Caki2 (cell line): ENCODE results near the gene PRKCH. TPM values are rescaled to one million over a fixed set of nuclear protein-coding genes. Genes with fewer than 3 reads are reported as not detected.
A peak's percentile ranks its signal among the peaks of the same experiment; 100 is the strongest.
"Not testable (repeated sequence)": the region's sequence is repeated elsewhere in the genome, so short reads cannot be mapped to it uniquely, and the experiment has no call there.

Source experiments
- DNase-seq: peaks from one replicate; pipeline ENCODE4 v3.0.0-alpha.2; 2015; ENCODE audit warnings: low read depth
- in situ Hi-C: cut with HindIII; loops from 2 replicates; pipeline ENCODE4 v1.10.0; 2016; ENCODE audit warnings: low sequenced_read_pairs, low pct_unique_long_range_greater_than_20kb, mixed read lengths
- total RNA-seq: library from RNA; depleted of rRNA; stranded (reverse); fragments of >200 nt; shearing (Covaris generic); gene quantifications from 2 replicates; pipeline ENCODE4 v1.2.3, GENCODE V29; 2014; ENCODE audit warnings: low replicate concordance

The PRKCH gene
- total RNA-seq, 1 experiment from 2014 or later: 1.6 TPM

DNA sequence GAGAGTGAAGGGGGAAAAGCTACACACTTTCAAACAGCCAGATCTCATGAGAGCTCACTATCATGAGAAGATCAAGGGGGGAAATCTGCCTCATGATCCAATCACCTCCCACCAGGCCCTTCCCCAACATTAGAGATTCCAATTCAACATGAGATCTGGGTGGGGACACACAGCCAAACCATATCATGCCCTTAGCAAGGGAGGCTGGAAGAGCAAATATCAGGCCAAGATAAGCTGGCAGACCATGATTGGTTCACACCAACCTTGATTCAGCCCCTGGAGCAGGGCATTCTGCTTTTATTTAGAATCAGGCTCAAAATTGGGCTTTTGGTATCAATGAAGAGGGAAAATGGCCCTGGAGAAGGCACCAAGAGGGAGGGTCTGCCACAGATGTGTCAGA is 137.4 kb downstream of the PRKCH start:
- in situ Hi-C loops: no loop called here
- no peak for DNase-seq

- DNase-seq: no peak
- in situ Hi-C loops: no loop called here
These were observed 137.8 kb downstream of the PRKCH start for GRCh38 chr14:61459229-61459628.

GRCh38 chr14:61460063-61460462 is 138.7 kb downstream of the PRKCH start:
- DNase-seq: no peak
- in situ Hi-C loops: no loop called here

DNA sequence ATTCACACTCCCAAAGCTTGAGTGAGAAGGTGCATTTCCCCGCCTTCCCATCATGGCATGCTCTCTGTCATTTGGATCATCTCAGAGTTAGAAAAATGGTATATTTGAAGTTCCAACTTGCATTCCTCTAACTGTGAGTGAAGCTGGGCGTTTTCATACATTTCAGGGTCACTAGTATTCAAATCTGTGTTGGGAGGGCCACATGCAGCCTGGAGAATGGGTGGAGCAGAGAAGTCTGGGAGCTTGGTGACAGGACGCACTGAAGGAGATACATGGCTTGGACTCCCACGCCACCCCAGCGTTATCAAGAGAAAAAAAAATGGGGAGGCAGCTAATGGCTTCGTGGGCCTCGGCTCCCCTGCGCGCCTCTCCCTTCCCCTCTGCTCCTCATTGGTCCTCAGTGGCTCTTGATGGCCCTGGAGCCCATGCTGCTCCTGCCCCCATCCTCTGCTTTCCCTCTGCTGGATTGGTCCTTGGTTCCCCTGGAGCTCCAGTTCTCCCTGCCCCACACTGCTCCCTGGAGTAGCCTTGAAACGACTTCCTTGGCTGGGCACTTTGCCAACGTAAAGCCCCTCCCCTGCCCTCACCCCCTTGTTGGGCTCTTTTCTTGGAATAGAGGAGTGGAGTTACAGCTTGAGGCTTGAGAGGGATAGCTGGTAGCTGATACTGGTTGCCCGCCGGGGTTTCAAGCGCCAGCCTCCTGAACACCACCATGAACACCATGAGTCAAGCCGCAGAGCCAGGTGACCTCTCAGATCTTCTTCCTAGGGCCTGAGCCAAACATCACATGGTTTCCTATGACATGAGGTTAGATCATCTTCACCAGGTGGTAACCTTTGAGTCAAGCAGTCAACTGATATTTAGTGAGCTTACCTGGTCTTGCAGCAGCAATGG is 139.6 kb downstream of the PRKCH start:
- DNase-seq: peak; percentile 27
- in situ Hi-C loops: no loop called here

DNA sequence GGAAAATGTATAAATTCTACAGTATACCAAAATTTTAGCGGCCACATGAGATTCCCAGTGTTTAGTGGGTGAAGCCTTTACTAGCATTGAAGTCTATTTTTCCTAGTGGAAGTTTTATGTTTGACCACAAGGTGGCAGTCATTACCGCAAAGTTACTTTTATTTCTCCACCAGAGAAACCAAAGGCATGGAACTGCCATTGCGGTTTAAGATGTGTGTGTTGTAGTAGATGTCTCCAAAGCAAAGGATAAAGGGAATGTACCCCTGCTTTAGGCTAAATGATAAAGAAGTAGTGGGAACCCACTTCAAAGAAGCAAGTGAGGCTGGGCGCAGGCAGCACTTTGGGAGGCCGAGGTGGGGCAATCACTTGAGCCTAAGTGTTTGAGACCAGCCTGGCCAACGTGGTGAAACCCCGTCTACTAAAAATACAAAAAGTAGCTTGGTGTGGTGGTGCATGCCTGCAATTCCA is 140.5 kb downstream of the PRKCH start:
- peak; percentile 41 for DNase-seq

GRCh38 chr14:61462566-61463193 is 141.3 kb downstream of the PRKCH start:
- peak; percentile 59 for DNase-seq
- in situ Hi-C loops: no loop called here

More for the DNA sequence above, 140.5 kb downstream of the PRKCH start:
- in situ Hi-C loops: no loop called here

DNA sequence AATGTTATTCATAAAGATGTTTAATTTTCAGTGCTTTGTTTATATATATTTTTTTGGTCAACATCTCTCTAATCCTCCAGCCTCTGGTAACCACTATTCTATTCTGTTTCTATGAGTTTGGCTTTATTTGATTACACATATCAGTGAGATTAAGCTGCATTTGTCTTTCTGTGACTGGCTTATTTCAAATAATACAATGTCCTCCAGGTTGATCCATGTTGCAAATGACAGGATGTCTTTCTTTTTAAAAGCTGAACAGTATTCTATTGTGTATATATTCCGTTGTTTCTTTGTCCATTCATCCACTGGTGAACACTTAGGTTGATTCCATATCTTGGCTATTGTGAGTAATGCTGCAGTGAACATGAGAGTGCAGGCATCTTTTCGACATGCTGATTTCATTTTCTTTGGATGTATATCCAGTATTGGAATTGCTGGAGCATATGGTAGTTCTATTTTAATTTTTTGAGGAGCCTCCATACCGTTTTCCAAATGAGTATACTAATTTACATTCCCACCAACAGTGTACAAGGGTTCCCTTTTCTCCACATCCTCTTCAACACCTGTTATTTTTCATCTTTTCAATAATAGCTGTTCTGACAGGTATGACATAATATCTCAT is 142.4 kb downstream of the PRKCH start:
- no peak for DNase-seq
- in situ Hi-C loops: no loop called here

DNA sequence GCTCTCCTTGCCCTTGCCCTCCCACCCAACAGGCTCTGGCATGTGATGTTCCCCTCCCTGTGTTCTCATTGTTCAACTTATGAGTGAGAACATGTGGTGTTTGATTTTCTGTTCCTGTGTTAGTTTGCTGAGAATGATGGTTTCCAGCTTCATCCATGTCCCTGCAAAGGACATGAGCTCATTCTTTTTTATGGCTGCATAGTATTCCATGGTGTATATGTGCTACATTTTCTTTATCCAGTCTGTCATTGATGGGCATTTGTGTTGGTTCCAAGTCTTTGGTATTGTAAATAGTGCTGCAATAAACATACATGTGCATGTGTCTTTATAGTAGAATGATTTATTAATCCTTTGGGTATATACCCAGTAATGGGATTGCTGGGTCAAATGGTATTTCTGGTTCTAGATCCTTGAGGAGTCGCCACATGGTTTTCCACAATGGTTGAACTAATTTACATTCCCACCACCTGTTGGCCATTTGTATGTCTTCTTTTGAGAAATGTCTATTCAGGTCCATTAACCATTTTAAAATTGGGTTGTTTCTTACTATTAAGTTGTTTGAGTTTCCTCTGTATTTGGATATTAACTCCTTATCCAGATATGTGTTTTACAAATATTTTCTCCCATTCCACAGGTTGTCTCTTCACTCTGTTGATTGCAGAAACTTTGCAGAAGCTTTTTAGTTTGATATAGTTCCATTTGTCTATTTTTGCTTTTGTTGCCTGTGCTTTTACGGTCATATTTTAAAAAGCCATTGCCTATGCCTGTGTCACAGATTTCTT is 143.4 kb downstream of the PRKCH start:
- DNase-seq, in situ Hi-C loops: not testable (repeated sequence)

GRCh38 chr14:61466249-61466904 is 145.0 kb downstream of the PRKCH start:
- in situ Hi-C loops: no loop called here
- no peak for DNase-seq

DNA sequence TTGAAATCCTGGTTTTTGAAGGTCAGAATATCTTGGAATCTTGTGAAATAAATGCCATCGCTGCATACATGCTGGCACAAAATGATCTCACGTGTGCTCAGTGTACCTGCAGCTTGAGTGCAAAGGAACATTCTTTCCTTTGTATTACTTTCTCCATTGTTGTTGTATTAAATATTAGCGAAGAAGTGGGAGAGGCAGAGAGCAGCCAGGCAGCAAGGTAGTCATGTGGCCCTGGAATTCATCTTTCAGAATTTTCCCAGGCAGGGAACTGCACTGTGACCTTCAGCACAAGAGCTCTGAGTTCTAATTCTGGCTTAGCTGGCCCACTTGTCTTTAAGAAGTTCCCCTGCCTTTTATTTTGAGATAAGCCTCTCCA is 145.5 kb downstream of the PRKCH start:
- DNase-seq: no peak
- in situ Hi-C loops: no loop called here

- in situ Hi-C loops: no loop called here
- no peak for DNase-seq
These were observed 145.9 kb downstream of the PRKCH start for GRCh38 chr14:61467296-61467695.

DNA sequence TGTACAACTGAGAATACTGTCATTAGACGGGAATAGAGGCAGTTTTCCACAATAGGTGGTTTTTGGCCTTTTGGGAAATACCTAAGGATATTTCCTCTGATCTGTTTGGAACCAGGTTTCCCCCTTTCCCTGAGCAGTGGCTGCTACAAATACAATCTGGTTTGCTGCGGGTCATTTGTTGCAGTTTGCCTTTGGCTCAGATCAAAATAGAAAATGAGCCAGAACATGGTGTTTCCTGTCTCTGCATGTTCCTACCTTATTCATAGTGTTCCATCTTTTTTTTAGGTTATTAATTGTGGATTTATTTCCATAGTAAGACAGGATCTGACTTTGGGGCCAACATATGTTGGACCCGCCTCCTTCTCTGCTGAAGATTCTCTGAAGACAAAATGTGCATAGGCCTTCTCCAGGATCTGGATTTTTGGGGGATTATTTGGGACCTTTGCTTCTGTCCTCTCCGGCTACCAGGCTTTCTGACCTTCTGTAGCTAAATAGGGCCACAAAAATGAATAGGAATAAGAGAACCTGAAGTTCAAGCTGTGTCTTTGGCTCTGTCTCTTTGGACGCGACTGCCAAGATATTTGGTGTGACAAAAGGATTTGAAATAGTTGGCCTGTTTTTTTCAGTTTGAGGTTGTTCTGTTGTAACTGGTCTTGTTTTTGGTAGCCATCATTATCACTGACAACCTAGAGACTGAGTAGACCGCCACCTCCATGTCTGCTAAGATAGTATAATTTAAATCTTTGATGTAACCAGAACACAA is 146.9 kb downstream of the PRKCH start:
- no peak for DNase-seq
- in situ Hi-C loops: no loop called here

DNA sequence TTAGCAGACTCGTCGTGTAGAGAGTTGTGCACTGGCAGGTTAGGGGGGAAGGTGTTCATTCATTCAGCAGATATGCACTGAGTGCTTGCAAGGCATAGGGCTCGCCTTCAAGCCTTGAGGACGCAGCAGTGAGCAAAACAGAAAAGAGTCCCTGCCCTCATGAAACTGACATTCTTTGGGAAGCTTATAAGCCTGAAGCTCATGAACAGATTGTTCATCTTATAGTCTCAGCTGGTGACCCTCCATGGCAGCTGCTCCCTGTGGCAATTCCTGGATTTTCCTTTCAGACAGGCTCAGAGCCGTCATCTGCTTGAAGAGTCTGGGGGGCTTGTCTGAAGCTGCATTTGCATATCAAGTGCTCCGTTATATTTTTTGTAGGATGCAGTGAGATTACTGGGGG is 148.4 kb downstream of the PRKCH start:
- no peak for DNase-seq
- in situ Hi-C loops: no loop called here

DNA sequence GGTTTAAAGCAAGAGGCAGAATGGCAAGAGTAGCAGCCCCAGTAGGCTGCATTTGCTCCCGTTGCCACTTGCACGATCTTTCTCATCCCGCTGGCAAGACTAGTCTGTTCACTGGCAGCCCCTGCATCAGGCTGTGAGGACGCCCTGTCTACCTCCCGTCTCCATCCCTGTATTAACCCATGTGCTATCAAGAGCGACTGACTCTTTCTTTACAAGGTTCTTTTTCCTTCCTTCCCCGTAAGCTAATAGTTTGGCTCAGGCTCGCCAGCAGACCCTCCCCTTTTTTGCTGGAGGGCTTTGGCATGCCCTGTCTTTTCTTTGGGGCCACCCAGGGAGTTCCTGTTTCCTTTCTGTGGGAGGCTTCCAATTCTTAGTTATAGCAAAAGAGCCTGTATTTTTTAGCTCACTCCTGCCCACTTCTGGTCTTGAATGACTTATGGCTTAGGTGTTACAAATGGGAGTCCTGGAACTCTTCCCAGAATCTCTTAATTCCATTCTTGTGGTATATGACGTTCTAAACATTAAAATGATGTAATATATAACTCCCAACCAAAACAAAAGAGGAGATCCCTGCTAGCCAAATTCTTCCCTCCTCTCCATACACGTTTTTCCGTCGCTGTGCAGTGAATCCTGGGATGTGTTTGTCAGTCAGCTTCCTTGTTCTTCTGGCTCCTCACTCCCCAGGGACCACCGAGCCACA is 149.0 kb downstream of the PRKCH start:
- DNase-seq: peak; percentile 41
- in situ Hi-C loops: no loop called here

DNA sequence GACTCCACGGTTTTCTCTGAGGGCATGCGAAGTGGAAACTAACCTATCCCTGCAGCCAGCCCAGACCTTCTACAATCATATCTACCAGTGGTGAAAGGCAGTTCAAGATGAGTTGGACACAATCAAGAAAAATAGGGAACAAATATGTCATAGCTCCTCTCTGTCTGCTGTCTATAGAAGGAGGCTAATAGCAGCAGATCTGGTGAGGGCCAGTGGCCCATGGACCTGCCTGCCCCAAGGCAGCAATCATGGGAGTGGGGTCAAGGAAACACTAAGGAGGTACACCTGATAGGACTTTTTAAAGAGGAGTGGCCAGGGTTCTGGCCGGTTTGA is 149.5 kb downstream of the PRKCH start:
- in situ Hi-C loops: no loop called here
- DNase-seq: no peak

DNA sequence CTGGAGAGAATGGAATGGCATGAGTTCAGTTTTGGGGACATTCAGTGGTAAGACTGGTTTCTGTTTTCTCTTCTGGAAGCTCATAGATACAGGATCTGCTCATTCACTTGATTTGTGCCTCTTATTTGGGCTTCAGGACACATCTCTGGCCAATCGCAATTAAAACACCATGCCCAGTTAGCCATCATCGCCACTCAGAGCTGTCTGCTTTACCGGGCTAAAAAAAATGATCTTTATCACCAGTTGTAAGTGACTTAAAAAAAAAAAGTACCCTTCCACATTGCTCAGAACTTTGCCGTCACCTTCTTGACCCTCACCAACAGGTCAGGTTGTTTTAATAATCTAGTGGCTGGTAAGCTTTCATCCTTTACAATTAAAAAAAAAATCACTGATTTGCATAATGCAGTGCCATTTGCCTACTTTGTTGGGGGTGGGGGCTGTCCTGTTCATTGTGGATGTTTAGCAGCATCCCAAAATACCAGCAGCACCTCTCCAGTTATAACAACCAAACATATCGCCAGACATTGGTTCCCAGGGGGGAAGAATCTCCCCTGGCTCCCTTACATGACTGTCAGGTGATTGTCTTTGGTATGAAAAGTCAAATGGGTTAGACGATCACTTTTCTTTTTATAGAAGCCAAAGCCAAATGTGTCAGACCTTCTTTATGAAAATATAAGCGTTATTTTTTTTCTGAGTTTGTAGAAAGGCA is 150.1 kb downstream of the PRKCH start:
- DNase-seq: no peak
- in situ Hi-C loops: no loop called here
